Skin of body (tissue), 1 donor: Measurements from ENCODE around the gene RERG. TPM values are rescaled to one million over a fixed set of nuclear protein-coding genes. Genes with fewer than 3 reads are reported as not detected.

Source experiments
- total RNA-seq: library from RNA; depleted of rRNA; stranded (reverse); fragments of >200 nt; gene quantifications from one replicate; pipeline ENCODE4 v1.2.3, GENCODE V29; 2014

RERG gene
- total RNA-seq, 1 donor from 2014 or later, result 18.6 TPM

Other genes with a start within 250 kb of the RERG start
- gene PDE6H, start 248.4 kb downstream of the RERG start, total RNA-seq, result 0.59 TPM
- 2.6 TPM for gene PTPRO, start 101.1 kb upstream of the RERG start, total RNA-seq